WERI-Rb-1 (cell line): ENCODE data around the gene LRRC75A.
A peak's percentile ranks its signal among the peaks of the same experiment; 100 is the strongest.
"Not testable (repeated sequence)": the region's sequence is repeated elsewhere in the genome, so short reads cannot be mapped to it uniquely, and the experiment has no call there.

Experiments used
- DNase-seq: peaks from one replicate; pipeline ENCODE4 v3.0.0-alpha.2; 2020
- H3K27ac ChIP-seq: fragments of 250-450 bp; sonication (Bioruptor Pico); 2 replicates; pipeline ENCODE4 v1.5.1; 2020; ENCODE audit warnings: mild to moderate bottlenecking, moderate library complexity
- H3K27me3 ChIP-seq: fragments of 250-450 bp; sonication (Bioruptor Pico); 2 replicates; pipeline ENCODE4 v1.5.1; 2021; ENCODE audit warnings: mild to moderate bottlenecking, low read depth, moderate library complexity; ENCODE audit not compliant: insufficient read depth, severe bottlenecking
- H3K36me3 ChIP-seq: fragments of 250-450 bp; sonication (Bioruptor Pico); 2 replicates; pipeline ENCODE4 v1.5.1; 2020; ENCODE audit warnings: mild to moderate bottlenecking, moderate library complexity
- H3K4me3 ChIP-seq: 2 replicates; pipeline ENCODE4 v1.5.1; 2011; ENCODE audit warnings: low read depth, mild to moderate bottlenecking, control low read depth, low read length
- H3K9me3 ChIP-seq: fragments of 250-450 bp; sonication (Bioruptor Pico); 2 replicates; pipeline ENCODE4 v1.5.1; 2021; ENCODE audit warnings: mild to moderate bottlenecking, moderate library complexity; ENCODE audit not compliant: severe bottlenecking
- CTCF ChIP-seq: IDR thresholded peaks from 2 replicates; pipeline ENCODE4 v1.5.1; 2011; ENCODE audit warnings: low read depth, mild to moderate bottlenecking, control low read depth, inconsistent platforms, low read length

LRRC75A gene

GRCh38 chr17:16443511-16444257 lies 48.3 kb downstream of the LRRC75A start:
- TF ChIP-seq CTCF, result no peak
- no peak overlapping the region for H3K4me3 ChIP-seq
- H3K36me3 ChIP-seq, result peaks cover 82% of the 10 kb centered on the region
- H3K9me3 ChIP-seq, result no peaks in the 10 kb centered on the region
- H3K27me3 ChIP-seq, result no peaks in the 10 kb centered on the region
- DNase-seq, result no peak
- H3K27ac ChIP-seq, result peak overlapping the region; percentile 42

GRCh38 chr17:16442594-16443510 lies 49.1 kb downstream of the LRRC75A start:
- Histone ChIP-seq H3K4me3 (no peak overlapping the region), H3K27me3 (no peaks in the 10 kb centered on the region), H3K27ac (peak overlapping the region; percentile 28; the same call in 1 of the 2 replicates), H3K36me3 (peaks cover 76% of the 10 kb centered on the region), H3K9me3 (no peaks in the 10 kb centered on the region)
- no peak for TF ChIP-seq CTCF
- no peak for DNase-seq

- Histone ChIP-seq H3K27me3 (no peaks in the 10 kb centered on the region), H3K4me3 (no peak overlapping the region), H3K27ac (0 out of 2 replicates have a peak overlapping the region, but pooled peaks have one; percentile 9), H3K9me3 (no peaks in the 10 kb centered on the region), H3K36me3 (peaks cover 70% of the 10 kb centered on the region)
- no peak for TF ChIP-seq CTCF
- DNase-seq, result no peak
These were observed 49.9 kb downstream of the LRRC75A start for GRCh38 chr17:16442141-16442540.

GRCh38 chr17:16440901-16441629 lies 50.9 kb downstream of the LRRC75A start:
- no peak overlapping the region; the same call in 1 of the 2 replicates for H3K27ac ChIP-seq
- TF ChIP-seq CTCF, result no peak
- H3K9me3 ChIP-seq, result no peaks in the 10 kb centered on the region
- H3K27me3 ChIP-seq, result no peaks in the 10 kb centered on the region
- H3K4me3 ChIP-seq, result no peak overlapping the region
- no peak for DNase-seq
- peaks cover 65% of the 10 kb centered on the region for H3K36me3 ChIP-seq

GRCh38 chr17:16440354-16440753 lies 51.6 kb downstream of the LRRC75A start:
- not testable (repeated sequence) for H3K27me3 ChIP-seq, DNase-seq, H3K9me3 ChIP-seq
- Histone ChIP-seq H3K36me3 (peaks cover 63% of the 10 kb centered on the region), H3K27ac (peak overlapping the region; percentile 24), H3K4me3 (peak overlapping the region; percentile 90)
